ENCODE measurements around the gene IGLON5. TPM values are rescaled to one million over a fixed set of nuclear protein-coding genes. Genes with fewer than 3 reads are reported as not detected.
A peak's percentile ranks its signal among the peaks of the same experiment; 100 is the strongest.

IGLON5 gene
- total RNA-seq, 1 experiment from 2014 or later, result not detected

- TF ChIP-seq ZBTB33 (IDR thresholded peaks at IDR 0.05; ENCODE audit: extremely low read depth, insufficient replicate concordance, low read length) (no peak), SIN3A (IDR thresholded peaks at IDR 0.05; ENCODE audit: low read depth) (no peak), ELF1 (IDR thresholded peaks at IDR 0.05; ENCODE audit: borderline replicate concordance, low read depth) (no peak)
Measured at GRCh38 chr19:51320280-51320657, 8.8 kb downstream of the IGLON5 start (continued).

GRCh38 chr19:51321799-51322198 lies 10.4 kb downstream of the IGLON5 start:
- DNase-seq (ENCODE audit: low read depth, low spot score) (no peak), ATAC-seq (peak; percentile 45)
- intact Hi-C loops (cut with micrococcal nuclease), result no loop called here
- Histone ChIP-seq H3K79me2 (ENCODE audit: insufficient read depth, low read length) (no peaks in the 10 kb centered on the region), H2AFZ (ENCODE audit: low read depth, low read length, poor library complexity, severe bottlenecking) (no peak overlapping the region), H4K20me1 (ENCODE audit: insufficient read depth) (no peaks in the 10 kb centered on the region), H3K27ac (ENCODE audit: low read depth, low read length) (no peak overlapping the region), H3K9me2 (ENCODE audit: insufficient read depth) (no peaks in the 10 kb centered on the region), H3K36me3 (ENCODE audit: control insufficient read depth in 1 of 2, insufficient read depth in 2 of 2, low read length in 2 of 2) (no peaks in the 10 kb centered on the region), H3K27me3 (ENCODE audit: insufficient read depth, low read length) (peaks cover 8% of the 10 kb centered on the region; the same call in 1 of the 2 replicates), H3K9me3 (ENCODE audit: control insufficient read depth in 1 of 2, insufficient read depth in 1 of 2, low read depth in 1 of 2, low read length in 2 of 2) (no peaks in the 10 kb centered on the region), H3K4me2 (ENCODE audit: low read length) (no peak overlapping the region), H3K9ac (ENCODE audit: low read length) (no peak overlapping the region), H3K4me3 (replicated peaks in 1 of 2; ENCODE audit: low read depth in 1 of 2, low read length in 2 of 2) (no peak overlapping the region), H3K4me1 (ENCODE audit: control insufficient read depth in 1 of 2, insufficient read depth in 2 of 2, low read length in 2 of 2) (no peaks in the 10 kb centered on the region)
- no TSS peak for BruUV-seq (replicated peaks)
- TF ChIP-seq POLR2A (IDR thresholded peaks at IDR 0.05; ENCODE audit: borderline replicate concordance, extremely low read depth, insufficient read depth, insufficient read length) (no peak), REST (IDR thresholded peaks at IDR 0.05; ENCODE audit: low read depth) (no peak), CBX3 (IDR thresholded peaks at IDR 0.05; ENCODE audit: low read depth) (no peak), SP1 (IDR thresholded peaks at IDR 0.05; ENCODE audit: low read depth) (no peak)
- RAD21 ChIA-PET (ENCODE audit: low non-redundant PET in 1 of 2, low total read pairs in 2 of 2, uncharacterized antibody in 2 of 2, unreplicated experiment in 2 of 2), result no interaction called here
- CTCF ChIA-PET, result no interaction called here
- POLR2A ChIA-PET, result no interaction called here
